Sciatic nerve (tissue), 2 donors: ENCODE data around the gene INSYN2B. TPM values are rescaled to one million over a fixed set of nuclear protein-coding genes. Genes with fewer than 3 reads are reported as not detected.

ENCODE experiments used
- ATAC-seq: fragments of 200-7000 bp; cut with Tn5 transposase; one replicate; pipeline ENCODE4 v1.9.1; 2020; ENCODE audit warnings: mild to moderate bottlenecking, moderate library complexity
- DNase-seq: peaks from one replicate; pipeline ENCODE4 v3.0.0-alpha.2; 2020; ENCODE audit warnings: low spot score
- intact Hi-C: fragments of 100-400 bp; cut with DNase I; formaldehyde crosslinking; loops from one replicate; pipeline ENCODE4 v1.14.2; 2022
- total RNA-seq: library from RNA; stranded (reverse); fragmentation: NEBNext Ultra II Directional; extraction: Animal tissue kit (Norgen Biotek cat#: 25700); gene quantifications from one replicate; pipeline ENCODE4 v1.2.1, GENCODE V29; 2021
- donor health status: DM: no; HTN: no; CAD: no.
- donor health status: DM: no; HTN: no; CAD: no.

The INSYN2B gene
- total RNA-seq, 1 donor from 2014 or later: 0.27 TPM

GRCh38 chr5:169906745-169907649 lies 73.3 kb downstream of the INSYN2B start:
- intact Hi-C loops: no loop called here
- DNase-seq (no peak), ATAC-seq (no peak)

GRCh38 chr5:169905017-169905416 lies 75.3 kb downstream of the INSYN2B start:
- no peak for ATAC-seq
- no peak for DNase-seq
- intact Hi-C loops: no loop called here

- no peak for DNase-seq
- intact Hi-C loops: no loop called here
- ATAC-seq: no peak
Observed at GRCh38 chr5:169904508-169904907, 75.8 kb downstream of the INSYN2B start.

DNA sequence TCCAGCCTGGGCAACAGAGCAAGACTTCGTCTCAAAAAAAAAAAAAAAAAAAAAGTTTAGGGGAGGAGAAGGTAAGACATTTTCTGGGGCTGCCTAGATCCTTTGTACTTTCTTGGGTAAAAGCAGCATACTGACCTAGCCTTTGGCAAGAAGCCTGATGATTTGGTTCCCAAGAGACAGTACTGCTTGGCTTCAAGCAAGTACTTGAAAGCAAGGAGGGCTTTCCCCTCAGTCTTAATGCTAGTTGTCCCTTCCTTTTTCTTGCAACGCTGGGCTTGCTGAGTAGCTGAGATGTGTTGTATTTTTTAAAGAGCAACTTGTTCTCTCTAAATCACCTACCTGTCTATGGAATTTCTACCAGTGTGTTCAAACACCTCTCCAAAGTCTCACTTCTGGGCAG lies 76.2 kb downstream of the INSYN2B start:
- ATAC-seq (no peak), DNase-seq (no peak)
- intact Hi-C loops: no loop called here

GRCh38 chr5:169901896-169902295 lies 78.4 kb downstream of the INSYN2B start:
- DNase-seq (no peak), ATAC-seq (no peak)
- intact Hi-C loops: no loop called here

DNA sequence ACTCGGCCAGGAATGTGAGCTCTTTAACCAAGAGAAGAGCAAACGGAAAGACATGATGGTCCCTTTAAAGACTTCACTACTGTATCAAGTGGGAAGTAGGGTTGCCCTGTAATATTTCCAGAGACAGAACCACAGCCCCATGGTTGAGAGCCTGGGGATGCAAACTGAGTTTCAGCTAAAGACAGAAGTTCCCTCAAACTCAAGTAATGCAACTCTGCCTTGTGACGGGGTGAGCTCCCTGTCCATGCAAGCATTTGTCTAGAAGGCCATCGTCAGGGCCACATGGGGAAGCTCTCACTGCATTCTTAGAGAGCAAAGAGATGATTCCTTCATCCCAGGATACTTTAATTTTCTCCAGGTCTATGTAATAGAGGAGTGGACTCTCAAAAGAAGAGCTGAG lies 82.8 kb downstream of the INSYN2B start:
- DNase-seq: no peak
- intact Hi-C loops: no loop called here
- no peak for ATAC-seq

- ATAC-seq: no peak
Observed at GRCh38 chr5:169895926-169896325, 84.4 kb downstream of the INSYN2B start.

DNA sequence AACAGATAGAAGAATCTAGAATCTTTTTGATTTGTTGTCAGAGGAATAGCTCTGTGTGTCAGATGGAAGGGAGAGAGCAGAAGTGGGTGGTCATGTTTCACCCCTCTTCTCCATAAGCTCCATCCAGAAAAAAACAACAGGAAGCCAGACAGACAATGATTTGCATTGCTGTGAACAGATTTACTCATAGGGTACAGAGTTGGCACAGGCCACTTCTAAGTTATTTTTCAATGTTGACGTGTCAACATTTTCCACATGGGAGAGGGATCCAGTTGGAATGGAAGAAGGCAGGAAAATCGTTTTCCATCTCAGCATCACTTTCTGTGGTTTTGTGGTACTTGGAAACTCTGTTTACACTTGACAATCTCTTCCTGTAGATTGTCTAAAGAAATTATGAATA lies 86.7 kb downstream of the INSYN2B start:
- DNase-seq (no peak), ATAC-seq (no peak)
- intact Hi-C loops: no loop called here

More at GRCh38 chr5:169895926-169896325, 84.4 kb downstream of the INSYN2B start:
- no peak for DNase-seq
- intact Hi-C loops: no loop called here

GRCh38 chr5:169893010-169893409 lies 87.3 kb downstream of the INSYN2B start:
- DNase-seq (no peak), ATAC-seq (no peak)
- intact Hi-C loops: no loop called here

DNA sequence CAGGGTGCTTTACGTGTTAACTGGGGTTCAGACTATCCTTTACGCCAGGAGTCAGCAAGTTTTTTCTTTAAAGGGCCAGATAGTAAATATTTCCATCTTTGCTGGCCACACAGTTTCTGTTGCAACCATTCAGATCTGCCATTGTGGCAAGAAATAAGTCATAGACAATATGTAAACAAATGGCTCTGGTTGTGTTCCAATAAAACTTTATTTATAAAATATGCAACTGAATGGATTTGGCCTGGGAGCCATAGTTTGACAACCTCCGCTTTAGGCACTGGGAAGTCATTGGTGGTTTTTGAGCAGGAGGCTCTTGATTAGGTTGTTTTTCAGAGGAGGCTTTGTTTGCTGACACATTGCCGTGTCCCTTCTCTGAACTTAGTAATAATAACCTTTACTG lies 90.7 kb downstream of the INSYN2B start:
- ATAC-seq: no peak
- intact Hi-C loops: no loop called here

DNA sequence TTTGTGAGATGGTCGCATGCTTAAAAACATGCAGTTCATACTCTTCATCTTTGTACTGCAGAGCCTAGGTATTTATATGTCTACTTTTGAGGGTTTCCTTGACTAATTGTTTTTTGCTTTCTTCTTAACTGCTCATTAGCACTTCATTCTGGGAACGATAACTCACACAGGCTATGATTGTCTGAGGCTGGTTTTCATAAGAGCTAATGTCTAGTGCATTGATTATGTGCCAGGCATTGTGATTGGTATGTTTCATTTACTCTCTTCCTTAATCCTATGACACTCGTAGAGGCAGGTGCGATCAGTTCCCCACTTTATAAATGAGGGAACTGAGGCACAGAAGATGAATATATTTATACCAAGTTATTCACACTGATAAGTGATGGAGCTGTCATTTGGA lies 93.6 kb downstream of the INSYN2B start:
- DNase-seq (no peak), ATAC-seq (no peak)
- intact Hi-C loops: no loop called here

More for the DNA sequence above, 90.7 kb downstream of the INSYN2B start:
- no peak for DNase-seq

DNA sequence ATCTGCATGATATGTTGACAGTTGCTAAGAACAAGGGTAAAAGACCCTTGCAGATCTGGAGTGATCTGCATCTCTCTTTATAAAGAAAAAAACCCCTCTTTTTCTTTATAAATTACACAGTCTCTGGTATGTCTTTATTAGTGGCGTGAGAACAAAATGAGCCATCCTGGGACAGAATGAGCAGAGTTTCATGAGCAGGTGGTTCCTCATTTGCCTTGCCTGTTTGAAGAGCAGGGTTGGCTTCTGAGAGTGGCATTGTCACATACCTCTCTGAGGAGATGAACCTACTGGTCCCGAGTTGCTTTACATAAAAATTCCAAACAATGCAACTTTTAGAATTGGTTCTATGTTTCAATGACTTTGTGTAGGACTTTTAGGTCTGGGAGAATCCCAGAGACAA lies 94.3 kb downstream of the INSYN2B start:
- DNase-seq (no peak), ATAC-seq (no peak)
- intact Hi-C loops: no loop called here

- DNase-seq: no peak
- ATAC-seq: no peak
- intact Hi-C loops: no loop called here
Observed at GRCh38 chr5:169881702-169882303, 98.5 kb downstream of the INSYN2B start.

DNA sequence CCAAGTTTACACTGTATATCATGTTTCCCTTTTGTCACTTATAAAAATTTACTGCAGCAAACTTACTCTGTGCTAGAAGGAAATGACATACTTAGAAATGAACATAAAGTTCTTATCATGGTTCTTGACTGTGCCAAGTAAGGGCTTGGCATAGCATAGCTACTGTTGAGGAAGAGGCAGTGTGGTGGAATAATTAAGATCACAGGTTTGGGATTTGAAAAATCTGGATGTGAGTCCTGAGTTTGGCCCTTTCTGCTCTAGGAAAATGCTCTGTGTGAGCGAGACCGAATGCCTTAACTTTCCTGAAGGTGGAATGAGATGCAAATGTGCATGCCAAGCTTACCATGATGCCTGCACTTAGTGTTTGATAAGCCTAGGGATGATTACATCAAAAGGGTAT lies 99.5 kb downstream of the INSYN2B start:
- intact Hi-C loops: no loop called here
- DNase-seq (no peak), ATAC-seq (no peak)

DNA sequence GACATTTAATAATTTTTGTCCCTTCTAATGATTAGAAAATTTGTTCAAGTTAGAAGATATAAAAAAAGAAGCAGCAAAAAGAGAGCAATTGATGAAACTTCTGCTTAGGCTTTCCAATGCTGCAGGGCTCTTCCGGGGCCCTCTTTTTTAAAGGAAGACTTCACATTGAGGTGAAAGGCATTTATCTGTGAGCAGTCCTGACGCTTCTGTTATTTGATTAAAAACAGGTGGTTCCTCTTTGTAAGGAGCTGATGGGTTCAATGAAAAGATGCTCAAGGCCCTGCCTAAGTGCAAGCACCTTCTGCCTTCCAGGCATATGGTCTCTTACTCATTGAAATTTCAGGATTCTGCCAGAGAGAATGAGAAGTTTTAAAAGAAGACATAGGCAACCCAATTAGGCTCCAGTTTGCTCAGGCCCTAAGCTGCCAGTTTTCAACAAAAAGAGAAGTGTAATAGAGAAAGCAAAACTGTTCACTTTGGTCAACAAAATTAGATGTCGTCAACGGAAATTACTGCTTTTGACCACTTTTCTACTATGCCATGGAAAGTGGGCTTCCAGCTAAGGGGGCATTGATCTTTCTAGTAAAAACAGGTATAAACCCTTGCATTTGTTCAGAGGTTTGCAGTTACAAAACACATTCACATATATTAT lies 100.2 kb downstream of the INSYN2B start:
- intact Hi-C loops: no loop called here
- DNase-seq (no peak), ATAC-seq (no peak)

DNA sequence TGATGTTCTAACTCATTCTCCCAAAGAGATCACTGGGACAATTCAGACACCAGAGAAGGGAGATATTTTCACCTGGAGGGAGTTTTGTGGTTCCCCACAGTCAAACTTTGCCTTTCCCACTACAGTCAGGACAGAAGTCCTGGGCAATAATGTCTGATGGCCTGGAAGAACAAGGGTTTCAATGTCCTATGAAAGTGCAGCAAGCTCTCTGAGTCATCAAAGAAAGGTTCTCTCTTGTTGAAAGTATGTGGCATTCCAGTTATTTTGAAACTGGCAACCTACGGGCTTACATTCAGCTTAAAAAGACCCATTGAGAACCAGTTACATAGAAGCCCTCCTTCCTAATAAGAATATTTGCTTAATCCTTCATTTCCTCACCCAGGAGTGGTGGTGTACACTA lies 103.9 kb downstream of the INSYN2B start:
- intact Hi-C loops: no loop called here

GRCh38 chr5:169875731-169876130 lies 104.6 kb downstream of the INSYN2B start:
- ATAC-seq: no peak
- intact Hi-C loops: no loop called here
- DNase-seq: no peak

More for the DNA sequence above, 103.9 kb downstream of the INSYN2B start:
- no peak for ATAC-seq
- DNase-seq: no peak

- ATAC-seq: peak; percentile 84
- intact Hi-C loops: no loop called here
- DNase-seq: no peak
Observed at GRCh38 chr5:169875091-169875728, 105.1 kb downstream of the INSYN2B start.

DNA sequence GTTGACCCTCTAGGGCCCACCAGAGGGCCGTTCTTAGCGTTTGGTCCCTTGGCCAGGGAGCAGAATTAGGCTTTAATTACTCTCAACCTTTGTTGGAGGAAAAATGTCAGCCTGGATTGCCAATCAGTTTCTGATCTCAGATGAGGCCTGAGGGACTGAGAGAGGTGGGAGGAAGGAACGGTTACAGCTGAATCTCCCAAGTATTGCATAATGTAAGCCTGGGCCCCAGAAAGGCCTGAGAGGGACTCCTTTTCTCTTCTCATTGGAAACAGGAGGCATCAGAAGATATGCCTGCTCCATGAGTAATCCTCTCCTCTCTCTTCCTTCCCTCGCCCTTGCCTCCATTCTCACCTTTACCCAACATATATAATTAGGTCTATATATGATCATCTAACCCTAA lies 105.7 kb downstream of the INSYN2B start:
- no peak for DNase-seq
- peak; percentile 80 for ATAC-seq
- intact Hi-C loops: no loop called here

GRCh38 chr5:169873642-169874041 lies 106.7 kb downstream of the INSYN2B start:
- DNase-seq: no peak
- peak; percentile 68 for ATAC-seq

More at GRCh38 chr5:169873642-169874041, 106.7 kb downstream of the INSYN2B start:
- intact Hi-C loops: no loop called here
